Thoracic aorta (tissue), 2 donors: Measurements from ENCODE around the gene CCDC183. TPM values are rescaled to one million over a fixed set of nuclear protein-coding genes. Genes with fewer than 3 reads are reported as not detected.

Source experiments
- ATAC-seq: fragments of 150-250 bp; one replicate; pipeline ENCODE4 v1.8.0; 2017; ENCODE audit warnings: low read depth; ENCODE audit not compliant: insufficient number of reproducible peaks, low FRiP score
- DNase-seq: peaks from one replicate; pipeline ENCODE4 v3.0.0-alpha.2; 2020; ENCODE audit warnings: low spot score
- H3K27ac ChIP-seq, 2 donors: fragments of 200-600 bp; sonication (generic); 1 replicate in 1 of 2; 2 replicates in 1 of 2; pipeline ENCODE4 v1.5.1; 2016; ENCODE audit warnings: mild to moderate bottlenecking in 2 of 2, moderate library complexity in 2 of 2
- H3K27me3 ChIP-seq: fragments of 200-600 bp; sonication (generic); replicated peaks from 2 replicates; pipeline ENCODE4 v1.6.0; 2016; ENCODE audit warnings: mild to moderate bottlenecking; ENCODE audit not compliant: insufficient read depth
- H3K36me3 ChIP-seq: fragments of 200-600 bp; sonication (generic); one replicate; pipeline ENCODE4 v1.5.1; 2016
- H3K4me1 ChIP-seq, 2 donors: fragments of 200-600 bp; sonication (generic); 1 replicate in 1 of 2; 2 replicates in 1 of 2; pipeline versions ENCODE4 v1.5.1 to v1.6.0; 2016; ENCODE audit warnings: low read depth in 2 of 2, mild to moderate bottlenecking in 1 of 2; ENCODE audit not compliant: control insufficient read depth in 1 of 2
- H3K4me3 ChIP-seq: fragments of 200-600 bp; sonication (generic); 2 replicates; pipeline ENCODE4 v1.5.1; 2016; ENCODE audit warnings: mild to moderate bottlenecking
- H3K9me3 ChIP-seq: fragments of 200-600 bp; sonication (generic); 2 replicates; pipeline ENCODE4 v1.5.1; 2016
- CTCF ChIP-seq: fragments of 200-600 bp; sonication (generic); IDR thresholded peaks from one replicate; pipeline ENCODE4 v1.5.1; 2019; ENCODE audit warnings: antibody characterized with exemption
- total RNA-seq, 2 donors: library from RNA; depleted of rRNA; stranded (reverse); fragments of >200 nt; gene quantifications; one replicate each; pipeline versions ENCODE4 v1.1.0 to v1.2.3, GENCODE V29; 2016

CCDC183 gene
- total RNA-seq, 2 donors from 2014 or later: 0.68 to 0.71 TPM

GRCh38 chr9:136847088-136847825 lies 51.1 kb downstream of the CCDC183 start:
- peak overlapping the region in 1 of 2 donors; percentile 83 for H3K27ac ChIP-seq
- ATAC-seq: no peak
- peaks cover 7% of the 10 kb centered on the region for H3K27me3 ChIP-seq
- no peaks in the 10 kb centered on the region for H3K36me3 ChIP-seq
- peaks cover 17 to 56% of the 10 kb centered on the region in 2 donors for H3K4me1 ChIP-seq
- H3K9me3 ChIP-seq: no peaks in the 10 kb centered on the region
- peak overlapping the region; percentile 99 for H3K4me3 ChIP-seq
- no peak for TF ChIP-seq CTCF
- no peak for DNase-seq

GRCh38 chr9:136847826-136848392 lies 51.8 kb downstream of the CCDC183 start:
- no peaks in the 10 kb centered on the region for H3K9me3 ChIP-seq
- peaks cover 17 to 51% of the 10 kb centered on the region in 2 donors for H3K4me1 ChIP-seq
- no peak for TF ChIP-seq CTCF
- ATAC-seq: no peak
- H3K36me3 ChIP-seq: no peaks in the 10 kb centered on the region
- DNase-seq: peak; percentile 56
- H3K4me3 ChIP-seq: peak overlapping the region; percentile 99
- peak overlapping the region; percentile 80 to 83 for H3K27ac ChIP-seq
- H3K27me3 ChIP-seq: peaks cover 7% of the 10 kb centered on the region

GRCh38 chr9:136848393-136849037 lies 52.4 kb downstream of the CCDC183 start:
- Histone ChIP-seq H3K36me3 (no peaks in the 10 kb centered on the region), H3K27ac (peak overlapping the region; percentile 80 to 83), H3K27me3 (peaks cover 7% of the 10 kb centered on the region), H3K4me3 (peak overlapping the region; percentile 99), H3K9me3 (no peaks in the 10 kb centered on the region), H3K4me1 (peaks cover 11 to 45% of the 10 kb centered on the region in 2 donors)
- no peak for DNase-seq
- peak; percentile 3 for TF ChIP-seq CTCF
- ATAC-seq: peak; percentile 8

- ATAC-seq: peak; percentile 92
- no peaks in the 10 kb centered on the region for H3K9me3 ChIP-seq
Measured at GRCh38 chr9:136849038-136849959, 53.2 kb downstream of the CCDC183 start, which contains the start of gene PHPT1. TSS of gene PHPT1 (plus strand) at chr9:136849409. CDS start at chr9:136849431, 22 bp downstream.

More at GRCh38 chr9:136849038-136849959, 53.2 kb downstream of the CCDC183 start, which contains the start of gene PHPT1:
- no peak for TF ChIP-seq CTCF
- peak; percentile 95 for DNase-seq
- Histone ChIP-seq H3K27ac (peak within 1 kb of the TSS; percentile 80 to 83), H3K36me3 (no peaks in the 10 kb centered on the region), H3K27me3 (peaks cover 3% of the 10 kb centered on the region), H3K4me1 (peaks cover 7 to 37% of the 10 kb centered on the region in 2 donors), H3K4me3 (peak within 1 kb of the TSS; percentile 99)
